GM18951 (cell line): ENCODE data around the gene CLMP.
"Not testable (repeated sequence)": the region's sequence is repeated elsewhere in the genome, so short reads cannot be mapped to it uniquely, and the experiment has no call there.

Experiments
- POLR2A ChIP-seq: IDR thresholded peaks from 4 replicates; pipeline ENCODE4 v1.6.1; 2011; ENCODE audit warnings: mild to moderate bottlenecking; ENCODE audit not compliant: insufficient read length, insufficient read depth; ENCODE audit errors: extremely low read depth
- in situ Hi-C: fragments of 300-500 bp; cut with MboI; formaldehyde crosslinking; loops from one replicate; pipeline ENCODE4 v1.12.0; 2022; ENCODE audit warnings: low sequenced_read_pairs, mixed read lengths, inconsistent platforms; ENCODE audit not compliant: unreplicated experiment

The CLMP gene

GRCh38 chr11:123164732-123165450, 30.2 kb downstream of the CLMP start:
- TF ChIP-seq POLR2A: no peak
- in situ Hi-C loops: no loop called here

DNA sequence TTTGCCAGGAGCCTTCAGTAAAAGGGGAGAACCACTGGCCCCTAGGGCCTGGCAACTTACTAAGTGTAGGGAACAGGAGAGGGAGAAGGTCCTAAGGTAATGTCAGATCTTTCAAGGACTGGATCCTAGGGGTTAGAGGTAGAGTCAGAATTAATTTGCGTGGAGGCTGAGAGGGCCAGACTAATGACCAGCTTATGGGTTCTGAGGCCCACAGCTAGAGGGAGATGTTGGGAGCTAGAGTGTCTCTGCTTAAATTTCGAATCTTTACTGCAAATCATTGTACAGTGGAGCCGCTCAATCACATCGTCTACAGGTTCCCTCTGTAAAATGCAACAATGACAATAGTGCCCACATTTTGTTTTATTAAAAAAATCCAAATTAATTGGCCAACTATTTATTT, 31.4 kb downstream of the CLMP start:
- no peak for TF ChIP-seq POLR2A
- in situ Hi-C loops: no loop called here

GRCh38 chr11:123161376-123162030, 33.5 kb downstream of the CLMP start:
- TF ChIP-seq POLR2A: no peak
- in situ Hi-C loops: no loop called here

- no peak for TF ChIP-seq POLR2A
- in situ Hi-C loops: no loop called here
Observed at GRCh38 chr11:123159183-123159857, 35.7 kb downstream of the CLMP start.

DNA sequence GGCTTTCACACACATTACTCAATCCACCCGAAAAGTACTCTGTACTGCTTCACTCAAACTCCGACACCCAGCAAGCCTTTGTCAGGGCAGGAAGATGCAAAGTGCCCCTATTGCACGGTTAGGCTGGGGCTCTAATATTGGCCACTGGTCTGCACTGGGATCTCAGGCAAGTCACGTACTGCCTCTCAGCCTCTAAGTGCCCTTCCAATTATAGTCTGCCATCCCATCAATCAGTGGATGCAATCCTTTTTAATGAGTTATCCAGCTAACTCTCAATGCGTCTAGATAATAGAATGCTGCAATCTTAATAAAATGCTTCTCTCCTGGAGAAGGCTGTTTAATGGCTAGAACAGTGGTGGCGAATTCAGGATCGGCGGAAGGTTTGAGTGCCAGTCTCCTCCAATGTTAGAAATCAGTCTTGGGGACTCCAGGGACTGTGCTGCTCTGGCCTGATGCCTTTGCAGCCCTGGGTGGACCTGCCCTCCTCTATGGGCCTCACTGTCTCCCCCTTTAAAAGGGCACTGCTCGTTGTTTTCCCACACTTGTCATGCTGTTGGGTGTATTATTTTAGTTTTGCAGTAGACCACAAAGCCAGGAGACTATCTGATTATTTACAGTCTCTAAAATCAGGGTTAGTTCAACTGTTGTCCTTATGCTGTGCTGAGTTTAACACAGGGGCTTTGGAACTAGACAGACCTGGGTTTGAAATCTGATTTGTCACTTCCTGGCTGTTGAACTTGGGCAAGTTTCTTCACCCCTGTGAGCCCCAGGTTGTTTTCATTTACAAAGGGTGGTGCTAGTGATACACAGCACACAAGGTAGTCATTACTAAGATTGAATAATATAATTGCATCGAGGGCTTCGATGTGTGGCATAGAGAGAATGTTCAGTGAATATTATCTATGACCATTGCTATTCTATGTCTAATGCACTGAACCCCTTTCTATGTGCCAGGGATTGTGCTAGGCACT, 36.7 kb downstream of the CLMP start:
- in situ Hi-C loops: no loop called here
- TF ChIP-seq POLR2A: no peak

DNA sequence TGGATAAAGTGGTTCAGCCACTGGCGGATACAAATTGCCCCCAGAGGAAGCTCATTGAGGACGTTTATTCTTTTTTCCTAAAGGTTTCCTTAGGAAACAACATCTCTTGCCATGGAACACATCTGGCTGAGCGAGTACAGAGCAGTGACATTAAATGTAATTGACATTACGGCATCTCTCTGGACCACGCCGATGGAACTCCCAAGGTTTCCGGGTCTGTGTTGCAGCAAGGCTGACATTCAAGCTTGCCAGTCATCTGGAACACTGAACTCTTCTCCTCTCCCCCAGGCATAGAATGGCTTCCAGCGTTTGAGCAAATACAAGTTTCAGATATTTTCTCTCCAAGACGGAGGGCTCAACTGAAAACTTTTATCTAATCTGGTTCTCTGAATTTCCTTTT, 42.1 kb downstream of the CLMP start:
- no peak for TF ChIP-seq POLR2A
- in situ Hi-C loops: no loop called here

- in situ Hi-C loops: not testable (repeated sequence)
Observed at GRCh38 chr11:123152346-123152745, 42.7 kb downstream of the CLMP start.

DNA sequence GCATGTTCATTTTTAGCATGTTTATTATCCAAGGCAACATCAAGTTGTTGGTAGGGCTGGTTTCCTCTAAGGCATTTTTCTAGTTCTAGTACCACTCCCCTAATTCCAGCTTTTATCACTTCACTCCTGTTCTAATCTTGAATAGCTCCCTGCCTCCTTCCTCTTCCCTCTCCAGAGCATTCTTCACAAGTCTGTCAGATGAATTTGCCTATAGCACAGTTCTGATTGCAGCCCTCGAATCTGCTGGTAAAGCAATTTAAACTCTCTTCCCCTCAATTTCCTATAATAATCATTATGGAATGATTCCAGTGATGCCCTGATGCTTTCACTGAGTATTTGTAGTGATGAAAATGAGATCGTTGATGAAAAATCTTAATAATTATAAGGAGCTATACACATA, 43.3 kb downstream of the CLMP start:
- in situ Hi-C loops: no loop called here
- no peak for TF ChIP-seq POLR2A

DNA sequence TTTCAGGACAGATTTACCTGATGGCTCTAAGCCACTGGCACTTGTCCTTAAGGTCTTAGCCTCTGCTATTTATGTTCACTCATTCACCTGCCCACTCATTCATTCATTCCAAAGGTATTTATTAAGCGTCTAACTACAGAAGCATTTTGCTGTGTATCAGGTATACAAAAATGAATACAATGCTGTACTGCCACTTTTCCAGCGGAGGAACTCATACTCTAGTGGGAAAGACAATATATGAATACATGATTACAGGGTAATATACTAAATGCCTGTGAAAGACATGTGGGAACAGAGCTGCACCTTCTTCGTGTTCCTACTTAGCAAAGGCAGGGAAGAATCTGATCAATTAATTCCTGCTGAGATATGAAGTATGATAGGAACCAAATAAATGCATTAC, 43.7 kb downstream of the CLMP start:
- in situ Hi-C loops: no loop called here
- no peak for TF ChIP-seq POLR2A

DNA sequence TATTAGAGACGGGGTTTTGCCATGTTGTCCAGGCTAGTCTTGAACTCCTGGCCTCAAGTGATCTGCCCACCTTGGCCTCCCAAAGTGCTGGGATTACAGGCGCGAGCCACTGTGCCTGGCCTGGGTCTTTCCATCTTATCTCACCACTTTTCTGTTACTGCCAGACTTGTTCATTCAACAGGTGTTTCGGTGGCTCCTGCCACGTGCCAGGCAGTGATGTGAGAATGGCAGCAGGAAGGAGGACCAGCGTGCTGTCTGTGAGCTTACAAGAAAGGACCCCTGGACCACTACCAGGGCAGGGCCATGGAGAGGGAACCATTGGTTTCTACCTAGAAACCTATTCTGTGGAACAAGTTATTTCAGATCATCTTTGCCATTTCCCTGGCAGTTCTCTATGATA, 44.2 kb downstream of the CLMP start:
- in situ Hi-C loops: no loop called here
- TF ChIP-seq POLR2A: no peak

DNA sequence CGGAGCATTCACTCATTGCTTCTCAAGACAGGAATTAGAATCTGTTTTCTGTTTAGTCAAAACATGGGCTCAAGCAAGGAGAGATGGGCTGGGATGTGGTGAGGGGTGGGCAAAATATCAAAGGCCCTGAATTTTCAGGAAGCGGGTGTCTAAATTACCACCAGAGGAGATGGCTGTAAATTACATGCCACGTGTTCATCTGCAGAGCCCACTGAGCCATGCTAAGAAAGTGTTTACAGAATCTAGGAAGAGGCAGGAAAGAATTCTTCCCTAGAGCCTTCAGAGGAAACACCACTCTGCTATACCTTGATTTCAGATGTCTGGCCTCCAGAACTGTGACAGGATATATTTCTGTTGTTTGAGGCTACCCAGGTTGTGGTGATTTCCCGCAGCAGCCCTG, 46.1 kb downstream of the CLMP start:
- in situ Hi-C loops: no loop called here

DNA sequence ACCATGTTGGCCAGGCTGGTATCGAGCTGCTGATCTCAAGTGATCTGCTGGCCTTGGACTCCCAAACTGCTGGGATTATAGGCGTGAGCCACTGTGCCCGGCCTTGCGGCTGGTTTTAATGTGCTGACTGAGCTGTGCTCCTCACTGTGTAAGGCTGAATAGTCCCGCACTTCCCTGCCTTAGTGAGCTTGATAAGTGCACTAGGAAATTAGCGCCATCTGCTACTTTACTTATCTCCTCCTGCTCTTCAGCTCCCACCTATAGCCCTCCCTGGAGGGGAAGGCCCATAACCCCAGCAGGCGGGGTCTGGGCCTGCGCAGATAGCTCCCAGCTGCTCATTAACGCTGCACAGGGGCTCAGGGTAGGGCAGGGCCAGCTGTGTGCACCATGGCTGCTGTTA, 49.4 kb downstream of the CLMP start:
- TF ChIP-seq POLR2A: no peak
- in situ Hi-C loops: no loop called here

More for the DNA sequence above, 46.1 kb downstream of the CLMP start:
- TF ChIP-seq POLR2A: no peak

- in situ Hi-C loops: no loop called here
- no peak for TF ChIP-seq POLR2A
Observed at GRCh38 chr11:123145220-123145619, 49.8 kb downstream of the CLMP start.

- in situ Hi-C loops: no loop called here
- TF ChIP-seq POLR2A: no peak
Observed at GRCh38 chr11:123144707-123145106, 50.3 kb downstream of the CLMP start.
